Astrocyte (in vitro differentiated cells and primary cell): ENCODE results near the gene FAM124A. TPM values are rescaled to one million over a fixed set of nuclear protein-coding genes. Genes with fewer than 3 reads are reported as not detected.

Experiments used
- DNase-seq: peaks from one replicate; pipeline ENCODE4 v3.0.0-alpha.2; 2010; ENCODE audit warnings: low read depth
- FAIRE-seq: peaks from 2 replicates; lab custom pipeline; 2011; peaks lifted over from hg19 to GRCh38; lab: Jason Lieb, UNC
- H2AFZ ChIP-seq: 2 replicates; pipeline ENCODE4 v1.6.0; 2012; ENCODE audit warnings: low read depth, low read length, inconsistent platforms
- H3K27ac ChIP-seq: 2 replicates; pipeline ENCODE4 v1.5.1; 2011; ENCODE audit warnings: low read depth, low read length, inconsistent platforms
- H3K27me3 ChIP-seq: 2 replicates; pipeline ENCODE4 v1.6.0; 2011; ENCODE audit warnings: low read length, inconsistent platforms; ENCODE audit not compliant: insufficient read depth
- H3K36me3 ChIP-seq: 2 replicates; pipeline ENCODE4 v1.5.1; 2011; ENCODE audit warnings: low read length, inconsistent platforms; ENCODE audit not compliant: insufficient read depth
- H3K4me1 ChIP-seq: 2 replicates; pipeline ENCODE4 v1.5.1; 2011; ENCODE audit warnings: low read length, inconsistent platforms; ENCODE audit not compliant: insufficient read depth
- H3K4me2 ChIP-seq: 2 replicates; pipeline ENCODE4 v1.6.0; 2012; ENCODE audit warnings: low read length, inconsistent platforms
- H3K4me3 ChIP-seq: 2 replicates; pipeline ENCODE4 v1.5.1; 2011; ENCODE audit warnings: low read depth, mild to moderate bottlenecking, low read length, inconsistent platforms; ENCODE audit not compliant: insufficient read depth
- H3K79me2 ChIP-seq: 2 replicates; pipeline ENCODE4 v1.6.0; 2012; ENCODE audit warnings: mild to moderate bottlenecking, low read length, inconsistent platforms; ENCODE audit not compliant: insufficient read depth
- H3K9ac ChIP-seq: 2 replicates; pipeline ENCODE4 v1.6.0; 2012; ENCODE audit warnings: mild to moderate bottlenecking, low read length, inconsistent platforms
- H3K9me3 ChIP-seq: 2 replicates; pipeline ENCODE4 v1.5.1; 2012; ENCODE audit warnings: low read depth, mild to moderate bottlenecking, low read length, inconsistent platforms; ENCODE audit not compliant: insufficient read depth
- H4K20me1 ChIP-seq: 2 replicates; pipeline ENCODE4 v1.6.0; 2012; ENCODE audit warnings: low read length, inconsistent platforms; ENCODE audit not compliant: insufficient read depth
- H3K27ac Mint-ChIP-seq: one replicate; pipeline ENCODE4 v1.8.0; 2021; ENCODE audit warnings: mild to moderate bottlenecking, mixed read lengths; ENCODE audit not compliant: unreplicated experiment
- H3K27me3 Mint-ChIP-seq: one replicate; pipeline ENCODE4 v1.8.0; 2021; ENCODE audit warnings: low read depth, mixed read lengths; ENCODE audit not compliant: unreplicated experiment
- H3K36me3 Mint-ChIP-seq: one replicate; pipeline ENCODE4 v1.8.0; 2021; ENCODE audit warnings: low read depth, mixed read lengths; ENCODE audit not compliant: unreplicated experiment
- H3K4me1 Mint-ChIP-seq: one replicate; pipeline ENCODE4 v1.8.0; 2021; ENCODE audit warnings: low read depth, mixed read lengths; ENCODE audit not compliant: unreplicated experiment
- H3K4me3 Mint-ChIP-seq: one replicate; pipeline ENCODE4 v1.8.0; 2021; ENCODE audit warnings: mild to moderate bottlenecking, moderate library complexity, mixed read lengths; ENCODE audit not compliant: unreplicated experiment
- H3K9me3 Mint-ChIP-seq: one replicate; pipeline ENCODE4 v1.8.0; 2021; ENCODE audit warnings: mild to moderate bottlenecking, mixed read lengths; ENCODE audit not compliant: unreplicated experiment
- EZH2 ChIP-seq: IDR thresholded peaks from 2 replicates; pipeline ENCODE4 v1.6.1; 2012; ENCODE audit warnings: mild to moderate bottlenecking, low read length, inconsistent platforms; ENCODE audit not compliant: insufficient read depth
- total RNA-seq: library from RNA; stranded (reverse); gene quantifications from 2 replicates; pipeline ENCODE4 v1.2.1, GENCODE V29; 2021
- TF ChIP-seq, protein P1 (sequence below): IDR thresholded peaks from 2 replicates; pipeline ENCODE4 v1.5.1; 2011; ENCODE audit warnings: low read depth, mild to moderate bottlenecking, inconsistent platforms, low read length, moderate library complexity; ENCODE audit not compliant: insufficient read depth

The FAM124A gene
- total RNA-seq, 1 donor from 2014 or later: 1.1 TPM

GRCh38 chr13:51318015-51318414 is 95.8 kb downstream of the FAM124A start:
- Mint-ChIP-seq H3K9me3 (no peaks in the 10 kb centered on the region), H3K27ac (no peak overlapping the region), H3K4me1 (peaks cover 11% of the 10 kb centered on the region), H3K27me3 (peaks cover under 1% of the 10 kb centered on the region), H3K36me3 (peaks cover 2% of the 10 kb centered on the region), H3K4me3 (no peak overlapping the region)
- no peak for DNase-seq
- no peak for FAIRE-seq
- H3K4me1 ChIP-seq: peaks cover 35% of the 10 kb centered on the region
- H4K20me1 ChIP-seq: no peaks in the 10 kb centered on the region
- no peak overlapping the region for H3K9ac ChIP-seq
- no peaks in the 10 kb centered on the region for H3K9me3 ChIP-seq
- H2AFZ ChIP-seq: no peak overlapping the region
- no peak overlapping the region for H3K4me3 ChIP-seq
- no peaks in the 10 kb centered on the region for H3K79me2 ChIP-seq
- H3K27me3 ChIP-seq: no peaks in the 10 kb centered on the region
- H3K4me2 ChIP-seq: no peak overlapping the region
- peak overlapping the region; percentile 62 for H3K27ac ChIP-seq
- no peaks in the 10 kb centered on the region for H3K36me3 ChIP-seq
- no peak for TF ChIP-seq EZH2
- TF ChIP-seq, protein P1, sequence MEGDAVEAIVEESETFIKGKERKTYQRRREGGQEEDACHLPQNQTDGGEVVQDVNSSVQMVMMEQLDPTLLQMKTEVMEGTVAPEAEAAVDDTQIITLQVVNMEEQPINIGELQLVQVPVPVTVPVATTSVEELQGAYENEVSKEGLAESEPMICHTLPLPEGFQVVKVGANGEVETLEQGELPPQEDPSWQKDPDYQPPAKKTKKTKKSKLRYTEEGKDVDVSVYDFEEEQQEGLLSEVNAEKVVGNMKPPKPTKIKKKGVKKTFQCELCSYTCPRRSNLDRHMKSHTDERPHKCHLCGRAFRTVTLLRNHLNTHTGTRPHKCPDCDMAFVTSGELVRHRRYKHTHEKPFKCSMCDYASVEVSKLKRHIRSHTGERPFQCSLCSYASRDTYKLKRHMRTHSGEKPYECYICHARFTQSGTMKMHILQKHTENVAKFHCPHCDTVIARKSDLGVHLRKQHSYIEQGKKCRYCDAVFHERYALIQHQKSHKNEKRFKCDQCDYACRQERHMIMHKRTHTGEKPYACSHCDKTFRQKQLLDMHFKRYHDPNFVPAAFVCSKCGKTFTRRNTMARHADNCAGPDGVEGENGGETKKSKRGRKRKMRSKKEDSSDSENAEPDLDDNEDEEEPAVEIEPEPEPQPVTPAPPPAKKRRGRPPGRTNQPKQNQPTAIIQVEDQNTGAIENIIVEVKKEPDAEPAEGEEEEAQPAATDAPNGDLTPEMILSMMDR: no peak

DNA sequence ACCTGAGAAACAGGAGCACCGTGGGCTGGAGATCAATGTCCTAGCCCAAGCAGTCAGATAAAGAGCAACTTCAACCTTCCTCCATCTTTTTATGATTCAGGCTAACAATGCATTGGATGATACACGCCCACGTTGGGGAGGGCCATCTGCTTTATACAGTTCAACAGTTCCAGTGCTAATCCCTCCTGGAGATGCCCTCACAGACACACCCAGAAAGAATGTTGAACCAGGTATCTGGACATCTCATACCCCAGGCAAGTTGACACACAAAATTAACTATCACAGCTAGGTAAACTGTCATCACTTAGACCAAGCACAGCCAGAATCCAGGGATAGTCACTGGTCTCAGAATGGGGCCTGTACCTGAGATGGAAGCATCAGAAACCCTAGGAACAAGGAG is 96.7 kb downstream of the FAM124A start:
- peaks cover 6% of the 10 kb centered on the region for H3K27me3 Mint-ChIP-seq
- Histone ChIP-seq H3K27ac (no peak overlapping the region), H3K4me1 (peaks cover 35% of the 10 kb centered on the region), H3K27me3 (no peaks in the 10 kb centered on the region), H3K36me3 (no peaks in the 10 kb centered on the region), H3K79me2 (no peaks in the 10 kb centered on the region), H3K9ac (no peak overlapping the region), H2AFZ (no peak overlapping the region), H3K4me2 (no peak overlapping the region), H4K20me1 (no peaks in the 10 kb centered on the region), H3K9me3 (no peaks in the 10 kb centered on the region), H3K4me3 (no peak overlapping the region)
- no peak overlapping the region for H3K4me3 Mint-ChIP-seq
- H3K9me3 Mint-ChIP-seq: no peaks in the 10 kb centered on the region
- no peak overlapping the region for H3K27ac Mint-ChIP-seq
- peaks cover 11% of the 10 kb centered on the region for H3K4me1 Mint-ChIP-seq
- TF ChIP-seq, protein P1: no peak
- no peak for TF ChIP-seq EZH2
- no peak for DNase-seq
- FAIRE-seq: no peak
- H3K36me3 Mint-ChIP-seq: peaks cover 2% of the 10 kb centered on the region

DNA sequence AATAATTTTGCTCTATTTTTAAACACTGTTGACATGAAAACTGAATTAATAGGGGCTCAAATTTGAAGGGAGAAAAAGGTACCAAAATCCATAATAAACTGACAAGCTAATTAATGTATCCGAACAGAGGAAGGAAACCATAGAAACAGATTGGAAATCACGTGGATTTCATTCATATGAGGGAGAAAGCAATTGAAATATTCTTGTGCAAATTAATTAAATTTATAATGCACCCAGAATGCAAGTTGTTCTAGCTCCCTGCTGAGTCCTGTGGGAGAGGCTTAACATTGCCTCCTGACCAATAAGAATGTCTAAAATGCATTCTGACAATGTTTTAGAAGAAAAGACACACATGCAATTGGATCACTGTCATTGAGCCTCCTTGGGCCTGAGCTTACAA is 99.6 kb downstream of the FAM124A start:
- peaks cover 14% of the 10 kb centered on the region for H3K4me1 ChIP-seq
- no peak overlapping the region for H3K4me2 ChIP-seq
- H4K20me1 ChIP-seq: no peaks in the 10 kb centered on the region
- H2AFZ ChIP-seq: no peak overlapping the region
- Mint-ChIP-seq H3K27me3 (peaks cover 6% of the 10 kb centered on the region), H3K9me3 (no peaks in the 10 kb centered on the region), H3K36me3 (peaks cover 2% of the 10 kb centered on the region), H3K4me1 (no peaks in the 10 kb centered on the region), H3K4me3 (no peak overlapping the region), H3K27ac (no peak overlapping the region)
- H3K36me3 ChIP-seq: no peaks in the 10 kb centered on the region
- H3K9ac ChIP-seq: no peak overlapping the region
- no peak overlapping the region for H3K27ac ChIP-seq
- no peaks in the 10 kb centered on the region for H3K27me3 ChIP-seq
- no peak overlapping the region for H3K4me3 ChIP-seq
- no peak for DNase-seq
- TF ChIP-seq, protein P1: no peak
- TF ChIP-seq EZH2: no peak
- FAIRE-seq: no peak
- no peaks in the 10 kb centered on the region for H3K79me2 ChIP-seq
- H3K9me3 ChIP-seq: no peaks in the 10 kb centered on the region
